OCI-LY7 (cell line): ENCODE results near the gene MIEF1. TPM values are rescaled to one million over a fixed set of nuclear protein-coding genes. Genes with fewer than 3 reads are reported as not detected.

ENCODE experiments used
- BruUV-seq: library from RNA; stranded (reverse); fragments of 400-500 nt; replicated peaks from 2 replicates; lab custom pipeline; 2021; lab: Mats Ljungman, UMichigan
- CTCF ChIA-PET: fragments of 300-600 bp; sonication (Branson Sonifier 250); formaldehyde crosslinking; loops from one replicate; lab custom pipeline; 2022; ENCODE audit warnings: antibody characterized with exemption; ENCODE audit not compliant: unreplicated experiment; lab: Charles Lee
- POLR2A ChIA-PET: fragments of 300-600 bp; sonication (Branson Sonifier 250); formaldehyde crosslinking; loops from one replicate; lab custom pipeline; 2022; ENCODE audit warnings: antibody characterized with exemption; lab: Charles Lee
- DNase-seq: peaks from one replicate; pipeline ENCODE4 v3.0.0-alpha.2; 2015; ENCODE audit warnings: low spot score
- H2AFZ ChIP-seq: fragments of 200-600 bp; sonication (generic), shearing (Covaris generic); 2 replicates; pipeline ENCODE4 v1.6.1; 2014; ENCODE audit warnings: mild to moderate bottlenecking, antibody characterized with exemption, low read length, moderate library complexity
- H3K27ac ChIP-seq: fragments of 200-600 bp; sonication (generic); 2 replicates; pipeline ENCODE4 v1.5.1; 2014; ENCODE audit warnings: mixed run types, low read depth, mild to moderate bottlenecking, moderate library complexity, low read length, inconsistent platforms; ENCODE audit not compliant: poor library complexity, severe bottlenecking
- H3K36me3 ChIP-seq: fragments of 200-600 bp; sonication (generic); 2 replicates; pipeline ENCODE4 v1.6.1; 2014; ENCODE audit warnings: mild to moderate bottlenecking, antibody characterized with exemption, low read length, moderate library complexity, mixed read lengths; ENCODE audit not compliant: insufficient read depth
- H3K4me1 ChIP-seq: fragments of 200-600 bp; sonication (generic); 2 replicates; pipeline ENCODE4 v1.5.1; 2014; ENCODE audit warnings: mild to moderate bottlenecking, low read length; ENCODE audit not compliant: insufficient read depth, poor library complexity, severe bottlenecking
- H3K4me2 ChIP-seq: fragments of 200-600 bp; sonication (generic); 2 replicates; pipeline ENCODE4 v1.6.1; 2014; ENCODE audit warnings: mild to moderate bottlenecking, low read length
- H3K4me3 ChIP-seq: fragments of 200-600 bp; sonication (generic); 2 replicates; pipeline ENCODE4 v1.5.1; 2014; ENCODE audit warnings: mild to moderate bottlenecking, low read depth, low read length; ENCODE audit not compliant: poor library complexity, severe bottlenecking
- H3K79me2 ChIP-seq: fragments of 200-600 bp; sonication (generic); 2 replicates; pipeline ENCODE4 v1.6.1; 2016; ENCODE audit warnings: low read depth, mild to moderate bottlenecking, low read length, moderate library complexity, mixed read lengths; ENCODE audit not compliant: insufficient read depth
- H3K9me2 ChIP-seq: fragments of 200-600 bp; sonication (generic); 2 replicates; pipeline ENCODE4 v1.6.1; 2016; ENCODE audit warnings: mild to moderate bottlenecking, low read length, mixed read lengths; ENCODE audit not compliant: insufficient read depth
- H3K9me3 ChIP-seq: fragments of 200-600 bp; sonication (generic); 2 replicates; pipeline ENCODE4 v1.6.1; 2014; ENCODE audit warnings: mild to moderate bottlenecking, mixed run types, low read length, mixed read lengths
- H4K20me1 ChIP-seq: fragments of 200-600 bp; sonication (generic); 2 replicates; pipeline ENCODE4 v1.6.1; 2014; ENCODE audit warnings: mild to moderate bottlenecking, antibody characterized with exemption, low read length, moderate library complexity, mixed read lengths; ENCODE audit not compliant: insufficient read depth
- EZH2phosphoT487 ChIP-seq: fragments of 200-600 bp; sonication (generic); IDR thresholded peaks from 2 replicates; pipeline ENCODE4 v1.6.1; 2018; ENCODE audit warnings: low read depth, borderline replicate concordance, mild to moderate bottlenecking, mixed run types, antibody characterized with exemption, low read length, moderate library complexity, mixed read lengths
- intact Hi-C: fragments of 100-400 bp; cut with micrococcal nuclease; formaldehyde crosslinking; loops from one replicate; pipeline ENCODE4 v1.10.0; 2022; ENCODE audit not compliant: unreplicated experiment
- total RNA-seq, 2 experiments: library from RNA; depleted of rRNA in 1 of 2; stranded (reverse); fragments of >200 nt in 1 of 2; shearing (Covaris generic) in 1 of 2; gene quantifications; 2 replicates each; pipeline ENCODE4 v1.2.3, GENCODE V29; 2014 to 2022
- TF ChIP-seq, protein P1 (sequence below): fragments of 200-600 bp; sonication (generic); conservative IDR thresholded peaks from 2 replicates; pipeline ENCODE4 v1.5.1; 2014; ENCODE audit warnings: mild to moderate bottlenecking, antibody characterized with exemption, low read length, moderate library complexity, mixed read lengths

MIEF1 gene
- total RNA-seq, 2 experiments from 2014 or later: 32.5 to 55.0 TPM

- no peak overlapping the region for H3K27ac ChIP-seq
- BruUV-seq: TSS peak; percentile 53
- no peak for DNase-seq
- no peak for TF ChIP-seq EZH2phosphoT487
- TF ChIP-seq, protein P1, sequence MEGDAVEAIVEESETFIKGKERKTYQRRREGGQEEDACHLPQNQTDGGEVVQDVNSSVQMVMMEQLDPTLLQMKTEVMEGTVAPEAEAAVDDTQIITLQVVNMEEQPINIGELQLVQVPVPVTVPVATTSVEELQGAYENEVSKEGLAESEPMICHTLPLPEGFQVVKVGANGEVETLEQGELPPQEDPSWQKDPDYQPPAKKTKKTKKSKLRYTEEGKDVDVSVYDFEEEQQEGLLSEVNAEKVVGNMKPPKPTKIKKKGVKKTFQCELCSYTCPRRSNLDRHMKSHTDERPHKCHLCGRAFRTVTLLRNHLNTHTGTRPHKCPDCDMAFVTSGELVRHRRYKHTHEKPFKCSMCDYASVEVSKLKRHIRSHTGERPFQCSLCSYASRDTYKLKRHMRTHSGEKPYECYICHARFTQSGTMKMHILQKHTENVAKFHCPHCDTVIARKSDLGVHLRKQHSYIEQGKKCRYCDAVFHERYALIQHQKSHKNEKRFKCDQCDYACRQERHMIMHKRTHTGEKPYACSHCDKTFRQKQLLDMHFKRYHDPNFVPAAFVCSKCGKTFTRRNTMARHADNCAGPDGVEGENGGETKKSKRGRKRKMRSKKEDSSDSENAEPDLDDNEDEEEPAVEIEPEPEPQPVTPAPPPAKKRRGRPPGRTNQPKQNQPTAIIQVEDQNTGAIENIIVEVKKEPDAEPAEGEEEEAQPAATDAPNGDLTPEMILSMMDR: no peak
- ChIA-PET POLR2A (no interaction called here), CTCF (no interaction called here)
- no peaks in the 10 kb centered on the region for H3K9me2 ChIP-seq
- peaks cover 45% of the 10 kb centered on the region for H3K36me3 ChIP-seq
- H3K4me1 ChIP-seq: peaks cover 35% of the 10 kb centered on the region
- no peaks in the 10 kb centered on the region for H3K9me3 ChIP-seq
- no peak overlapping the region for H3K4me2 ChIP-seq
- no peak overlapping the region for H3K4me3 ChIP-seq
- intact Hi-C loops: no loop called here
- peaks cover 5% of the 10 kb centered on the region; the same call in 1 of the 2 replicates for H3K79me2 ChIP-seq
- H4K20me1 ChIP-seq: 0 out of 2 replicates have a peak, but pooled peaks cover 5% of the 10 kb centered on the region
- H2AFZ ChIP-seq: no peak overlapping the region
These were observed 10.4 kb upstream of the MIEF1 start for GRCh38 chr22:39491696-39492095.

DNA sequence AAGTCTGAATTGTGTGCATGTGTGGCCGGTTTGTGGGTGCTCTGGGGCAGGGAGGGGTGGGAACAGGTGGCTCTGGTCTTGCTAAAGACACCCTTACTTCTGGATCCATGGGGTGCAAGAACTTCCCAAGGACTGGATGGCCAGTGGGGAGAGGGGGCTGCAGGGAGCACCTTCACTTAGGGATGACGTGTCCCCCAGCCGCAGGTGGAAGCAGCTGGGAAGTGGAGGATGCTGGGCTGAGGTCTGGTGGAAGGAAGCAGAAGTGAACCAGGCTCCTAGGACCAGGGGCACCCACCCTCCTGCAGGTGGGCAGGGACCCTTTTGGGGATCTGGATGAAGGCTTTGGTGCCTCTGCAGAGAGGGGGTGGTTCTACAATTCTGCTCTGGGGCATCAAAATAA, 9.9 kb upstream of the MIEF1 start:
- intact Hi-C loops: no loop called here
- BruUV-seq: no TSS peak
- TF ChIP-seq EZH2phosphoT487: no peak
- TF ChIP-seq, protein P1: no peak

DNA sequence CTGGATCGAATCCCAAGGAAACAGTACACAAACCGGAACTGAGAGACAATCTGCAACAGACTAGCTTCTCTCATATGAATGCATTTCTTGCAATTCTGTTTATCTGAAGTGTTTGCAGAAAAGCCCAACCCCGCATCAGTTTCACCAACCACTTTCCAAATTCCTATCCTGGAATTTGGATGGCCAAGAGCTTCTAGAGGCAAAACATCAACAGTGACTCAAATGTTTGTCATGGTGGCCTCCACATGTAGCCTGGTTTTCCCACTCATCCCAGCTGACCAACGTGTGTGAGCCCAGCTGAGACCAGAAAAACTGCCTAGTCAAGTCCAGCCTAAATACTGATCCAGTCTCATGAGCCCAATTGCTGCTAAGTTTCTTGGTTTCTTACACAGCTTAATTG, 8.3 kb upstream of the MIEF1 start:
- intact Hi-C loops: loop anchor here (1.0 kb wide), 1 partner anchor 36 kb away; no protein-coding TSS in a partner anchor
- no peak for DNase-seq
- Histone ChIP-seq H3K36me3 (peaks cover 26% of the 10 kb centered on the region), H3K4me3 (no peak overlapping the region), H3K27ac (no peak overlapping the region), H3K9me2 (no peaks in the 10 kb centered on the region), H3K4me1 (peaks cover 35% of the 10 kb centered on the region), H3K4me2 (no peak overlapping the region), H3K79me2 (peaks cover 5% of the 10 kb centered on the region; the same call in 1 of the 2 replicates), H3K9me3 (no peaks in the 10 kb centered on the region), H2AFZ (no peak overlapping the region), H4K20me1 (0 out of 2 replicates have a peak, but pooled peaks cover 5% of the 10 kb centered on the region)
- CTCF ChIA-PET: interaction anchor here (0.6 to 1.6 kb wide), 4 partner anchors 14 to 174 kb away, joined by 3 to 5 read pairs (median 4); partner anchors contain the start of gene RPL3
- POLR2A ChIA-PET: interaction anchor here (0.7 to 1.2 kb wide), 5 partner anchors 18 to 788 kb away, joined by 3 to 5 read pairs (median 3); partner anchors contain the start of gene ATF4
- TF ChIP-seq EZH2phosphoT487: no peak
- TF ChIP-seq, protein P1: no peak
- no TSS peak for BruUV-seq

More for the DNA sequence above, 9.9 kb upstream of the MIEF1 start:
- Histone ChIP-seq H3K9me3 (no peaks in the 10 kb centered on the region), H3K27ac (no peak overlapping the region), H3K79me2 (peaks cover 5% of the 10 kb centered on the region; the same call in 1 of the 2 replicates), H2AFZ (no peak overlapping the region), H3K9me2 (no peaks in the 10 kb centered on the region), H3K4me3 (no peak overlapping the region), H4K20me1 (0 out of 2 replicates have a peak, but pooled peaks cover 5% of the 10 kb centered on the region), H3K4me2 (no peak overlapping the region), H3K4me1 (peaks cover 35% of the 10 kb centered on the region), H3K36me3 (peaks cover 40% of the 10 kb centered on the region)
- ChIA-PET CTCF (no interaction called here), POLR2A (no interaction called here)
- DNase-seq: no peak
